HepG2 (cell line): Measurements from ENCODE around the gene MRPS25. TPM values are rescaled to one million over a fixed set of nuclear protein-coding genes. Genes with fewer than 3 reads are reported as not detected.

Experiments used
- ARID2 ChIP-seq: sonication (generic); formaldehyde crosslinking; IDR thresholded peaks from 2 replicates; pipeline ENCODE4 v1.8.1; 2022; ENCODE audit warnings: mild to moderate bottlenecking, missing genetic modification reagents, borderline replicate concordance
- BRCA1 ChIP-seq: sonication (generic); formaldehyde crosslinking; IDR thresholded peaks from 2 replicates; pipeline ENCODE4 v1.4.0; 2020; ENCODE audit warnings: missing genetic modification reagents
- HNF4A ChIP-seq: sonication (generic); formaldehyde crosslinking; IDR thresholded peaks from 2 replicates; pipeline ENCODE4 v1.4.0; 2020; ENCODE audit warnings: missing genetic modification reagents
- HNRNPLL ChIP-seq: fragments of 200-400 bp; formaldehyde crosslinking; IDR thresholded peaks from 2 replicates; pipeline ENCODE4 v1.6.1; 2017; ENCODE audit warnings: mild to moderate bottlenecking, low read depth, low read length; ENCODE audit not compliant: poor library complexity, severe bottlenecking
- HOXD1 ChIP-seq: sonication (generic); formaldehyde crosslinking; IDR thresholded peaks from 2 replicates; pipeline ENCODE4 v1.5.0; 2020; ENCODE audit warnings: missing genetic modification reagents
- KLF11 ChIP-seq: IDR thresholded peaks from 2 replicates; pipeline ENCODE4 v1.6.1; 2016; ENCODE audit warnings: missing compliant biosample characterization
- LCORL ChIP-seq, 2 experiments: fragments of 450-650 bp in 1 of 2; sonication (generic) in 1 of 2; formaldehyde crosslinking in 1 of 2; IDR thresholded peaks; 2 replicates each; pipeline versions ENCODE4 v1.5.0 to v1.6.1; 2017 to 2020; ENCODE audit warnings: antibody characterized with exemption in 1 of 2, missing genetic modification reagents in 1 of 2
- PAWR ChIP-seq: sonication (generic); formaldehyde crosslinking; IDR thresholded peaks from 2 replicates; pipeline ENCODE4 v1.4.0; 2020; ENCODE audit warnings: missing genetic modification reagents, mild to moderate bottlenecking, borderline replicate concordance
- PBX3 ChIP-seq: sonication (generic); formaldehyde crosslinking; IDR thresholded peaks from 2 replicates; pipeline ENCODE4 v1.8.1; 2023; ENCODE audit warnings: missing genetic modification reagents, inconsistent platforms, borderline replicate concordance
- PPARG ChIP-seq: conservative IDR thresholded peaks from 2 replicates; pipeline ENCODE4 v1.6.1; 2016; ENCODE audit warnings: missing biosample characterization, missing genetic modification reagents
- RBM39 ChIP-seq: fragments of 200-400 bp; formaldehyde crosslinking; IDR thresholded peaks from one replicate; pipeline ENCODE4 v1.6.1; 2018; ENCODE audit warnings: antibody characterized with exemption, mild to moderate bottlenecking, low read depth, low read length; ENCODE audit not compliant: poor library complexity, severe bottlenecking
- SSRP1 ChIP-seq: IDR thresholded peaks from 2 replicates; pipeline ENCODE4 v1.6.1; 2016; ENCODE audit warnings: control low read depth
- TBP ChIP-seq: sonication (generic); formaldehyde crosslinking; IDR thresholded peaks from 2 replicates; pipeline ENCODE4 v1.5.0; 2020; ENCODE audit warnings: missing genetic modification reagents
- TCF7 ChIP-seq: sonication (generic); IDR thresholded peaks from 2 replicates; pipeline ENCODE4 v1.6.1; 2016; ENCODE audit warnings: antibody characterized with exemption, low read depth
- ZNF251 ChIP-seq: sonication (generic); formaldehyde crosslinking; IDR thresholded peaks from 2 replicates; pipeline ENCODE4 v1.9.0; 2021; ENCODE audit warnings: mild to moderate bottlenecking, missing genetic modification reagents
- ZNF496 ChIP-seq: sonication (generic); formaldehyde crosslinking; IDR thresholded peaks from 2 replicates; pipeline ENCODE4 v1.8.1; 2023; ENCODE audit warnings: mild to moderate bottlenecking, moderate library complexity, missing genetic modification reagents; ENCODE audit not compliant: insufficient replicate concordance
- ZNF563 ChIP-seq: sonication (generic); formaldehyde crosslinking; IDR thresholded peaks from 2 replicates; pipeline ENCODE4 v1.8.0; 2022; ENCODE audit warnings: mild to moderate bottlenecking, moderate library complexity, missing genetic modification reagents
- ZNF589 ChIP-seq: sonication (generic); formaldehyde crosslinking; conservative IDR thresholded peaks from 2 replicates; pipeline ENCODE4 v1.8.0; 2022; ENCODE audit warnings: mild to moderate bottlenecking, moderate library complexity, missing genetic modification reagents
- ZNF670 ChIP-seq: sonication (generic); formaldehyde crosslinking; IDR thresholded peaks from 2 replicates; pipeline ENCODE4 v1.8.0; 2022; ENCODE audit warnings: mild to moderate bottlenecking, missing genetic modification reagents, borderline replicate concordance
- ZNF75D ChIP-seq: sonication (generic); formaldehyde crosslinking; IDR thresholded peaks from 2 replicates; pipeline ENCODE4 v1.8.1; 2023; ENCODE audit warnings: missing genetic modification reagents, mild to moderate bottlenecking, borderline replicate concordance
- ZNF782 ChIP-seq: sonication (generic); formaldehyde crosslinking; IDR thresholded peaks from 2 replicates; pipeline ENCODE4 v1.4.0; 2020; ENCODE audit warnings: missing genetic modification reagents, mild to moderate bottlenecking, borderline replicate concordance
- ZNF878 ChIP-seq: sonication (generic); formaldehyde crosslinking; IDR thresholded peaks from 2 replicates; pipeline ENCODE4 v1.8.1; 2023; ENCODE audit warnings: mild to moderate bottlenecking, missing genetic modification reagents, moderate library complexity
- polyA plus RNA-seq, 8 experiments: library from polyadenylated mRNA; depleted of rRNA in 3 of 8; stranded (reverse) in 7 of 8; unstranded in 1 of 8; fragments of >200 nt; fragmentation: Illumina TruSeq in 4 of 8; extraction: Trizol in 4 of 8; gene quantifications; 2 replicates each; pipeline versions ENCODE4 v1.2.1 to v1.2.3, GENCODE V29; 2011 to 2016; ENCODE audit warnings: low read depth in 4 of 8, missing spikeins in 1 of 8, mixed read lengths in 1 of 8; ENCODE audit not compliant: insufficient read depth in 1 of 8
- total RNA-seq, 5 experiments: library from RNA; depleted of rRNA; stranded (reverse); fragments of >200 nt; fragmentation: Illumina TruSeq; extraction: Trizol; gene quantifications; 2 replicates each; pipeline ENCODE4 v1.2.3, GENCODE V29; 2016; ENCODE audit warnings: low read depth in 1 of 5
- TF ChIP-seq, protein P1 (sequence below): sonication (generic); formaldehyde crosslinking; IDR thresholded peaks from 2 replicates; pipeline ENCODE4 v1.8.0; 2022; ENCODE audit warnings: mild to moderate bottlenecking, missing genetic modification reagents

Gene MRPS25
- total and polyA plus RNA-seq, 2 of the 13 experiments (the other 11 are each of a cell fraction or from before 2014, with no cell fraction given): 60.1 to 74.3 TPM

DNA sequence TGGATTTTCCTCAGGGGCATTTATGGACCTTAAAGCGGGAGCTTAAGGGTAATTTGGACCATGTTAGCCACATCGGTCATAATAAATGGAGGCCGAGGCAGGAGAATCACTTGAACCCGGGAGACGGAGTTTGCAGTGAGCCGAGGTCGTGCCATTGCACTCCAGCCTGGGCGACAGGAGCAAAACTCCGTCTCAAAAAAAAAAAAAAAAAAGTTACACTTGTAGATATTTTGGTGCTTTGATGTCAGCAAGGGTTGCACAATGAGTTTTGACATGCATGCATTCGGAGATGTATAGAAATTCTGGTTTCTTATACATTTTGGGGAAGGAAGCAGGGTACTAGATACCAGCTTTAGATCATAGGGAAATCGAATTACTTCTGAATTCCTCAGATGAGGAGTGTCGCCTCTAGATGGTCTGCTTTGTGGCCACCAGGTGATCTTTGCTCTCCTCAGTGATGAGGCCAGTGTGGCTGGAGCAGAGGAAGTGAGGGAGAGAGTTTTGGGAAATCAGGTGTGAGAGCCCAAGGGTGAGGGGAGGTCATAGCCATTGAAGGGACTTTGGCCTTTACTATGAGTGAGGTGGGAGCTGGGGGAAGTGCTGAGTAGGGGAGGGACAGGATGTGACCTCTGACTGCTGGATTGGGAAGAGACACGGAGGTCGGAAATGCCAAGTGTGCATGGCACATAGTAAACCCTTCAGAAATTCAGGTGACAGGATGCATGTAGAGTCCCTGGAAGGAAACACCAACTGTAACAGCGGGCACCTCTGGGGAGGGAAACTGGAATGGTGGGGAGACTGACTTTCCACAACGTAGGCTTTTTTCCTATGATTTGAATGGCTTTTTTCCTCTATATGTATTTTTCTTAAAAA lies 42.2 kb upstream of the MRPS25 start (continued):
- TF ChIP-seq ZNF563 (peak; percentile 32; the same call in 1 of the 2 replicates), ZNF251 (CRISPR knock-in tag) (no peak), HNF4A (CRISPR knock-in tag) (peak; percentile 96), PBX3 (CRISPR knock-in tag) (no peak), RBM39 (no peak), PPARG (CRISPR knock-in tag) (peak; percentile 68), ZNF782 (no peak), BRCA1 (CRISPR knock-in tag) (peak; percentile 38; the same call in 1 of the 2 replicates), SSRP1 (CRISPR knock-in tag) (no peak), ZNF496 (CRISPR knock-in tag) (no peak), TBP (CRISPR knock-in tag) (no peak), LCORL (IDR thresholded peaks at IDR 0.05) (peak; percentile 84; the same call in 1 of the 2 replicates), LCORL (CRISPR knock-in tag; IDR thresholded peaks at IDR 0.05) (peak; percentile 98), ARID2 (no peak), ZNF589 (CRISPR knock-in tag) (no peak), ZNF878 (CRISPR knock-in tag) (no peak; the same call in 1 of the 2 replicates), ZNF75D (CRISPR knock-in tag) (no peak), HOXD1 (CRISPR knock-in tag) (peak; percentile 49; the same call in 1 of the 2 replicates), KLF11 (no peak), TCF7 (no peak; the same call in 1 of the 2 replicates), PAWR (CRISPR knock-in tag) (no peak), HNRNPLL (no peak), ZNF670 (CRISPR knock-in tag) (peak; percentile 56; the same call in 1 of the 2 replicates)
- TF ChIP-seq, protein P1, sequence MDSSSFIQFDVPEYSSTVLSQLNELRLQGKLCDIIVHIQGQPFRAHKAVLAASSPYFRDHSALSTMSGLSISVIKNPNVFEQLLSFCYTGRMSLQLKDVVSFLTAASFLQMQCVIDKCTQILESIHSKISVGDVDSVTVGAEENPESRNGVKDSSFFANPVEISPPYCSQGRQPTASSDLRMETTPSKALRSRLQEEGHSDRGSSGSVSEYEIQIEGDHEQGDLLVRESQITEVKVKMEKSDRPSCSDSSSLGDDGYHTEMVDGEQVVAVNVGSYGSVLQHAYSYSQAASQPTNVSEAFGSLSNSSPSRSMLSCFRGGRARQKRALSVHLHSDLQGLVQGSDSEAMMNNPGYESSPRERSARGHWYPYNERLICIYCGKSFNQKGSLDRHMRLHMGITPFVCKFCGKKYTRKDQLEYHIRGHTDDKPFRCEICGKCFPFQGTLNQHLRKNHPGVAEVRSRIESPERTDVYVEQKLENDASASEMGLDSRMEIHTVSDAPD (CRISPR knock-in tag): peak; percentile 39; the same call in 1 of the 2 replicates
